NCI-H345 treated with DMSO at 0.1 percent for 48 hours (cell line): ENCODE results near the gene NPNT.
"Not testable (repeated sequence)": the region's sequence is repeated elsewhere in the genome, so short reads cannot be mapped to it uniquely, and the experiment has no call there.

Experiments used
- DNase-seq: peaks from one replicate; lab custom pipeline; 2025; ENCODE audit not compliant: unreplicated experiment; lab: John Stamatoyannopoulos, UW

NPNT gene

GRCh38 chr4:105894660-105895582, at the start of gene NPNT:
Gene NPNT (plus strand): TSS chr4:105895471. CDS start chr4:105895653, 182 bp downstream.
- peak; percentile 55 for DNase-seq

GRCh38 chr4:105845559-105845958, 49.7 kb upstream of the NPNT start:
- no peak for DNase-seq

DNA sequence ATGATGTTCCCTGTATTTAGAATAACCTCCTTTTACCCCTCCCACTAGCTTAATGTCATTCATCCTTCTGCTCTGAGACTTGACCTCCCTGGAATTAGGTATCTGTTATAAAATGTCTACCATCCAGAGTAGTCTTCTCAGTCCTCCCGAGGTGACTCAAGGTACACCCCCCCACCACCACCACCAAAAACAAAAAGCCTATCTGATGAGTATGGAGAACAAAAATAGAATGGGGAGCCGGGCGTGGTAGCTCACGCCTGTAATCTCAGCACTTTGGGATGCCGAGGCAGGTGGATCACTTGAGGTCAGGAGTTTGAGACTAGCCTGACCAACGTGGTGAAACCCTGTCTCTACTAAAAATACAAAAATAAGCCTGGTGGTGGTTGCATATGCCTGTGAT, 46.9 kb upstream of the NPNT start:
- not testable (repeated sequence) for DNase-seq

- no peak for DNase-seq
Observed at GRCh38 chr4:105851196-105851595, 44.1 kb upstream of the NPNT start.

GRCh38 chr4:105852230-105852629, 43.0 kb upstream of the NPNT start:
- not testable (repeated sequence) for DNase-seq

DNA sequence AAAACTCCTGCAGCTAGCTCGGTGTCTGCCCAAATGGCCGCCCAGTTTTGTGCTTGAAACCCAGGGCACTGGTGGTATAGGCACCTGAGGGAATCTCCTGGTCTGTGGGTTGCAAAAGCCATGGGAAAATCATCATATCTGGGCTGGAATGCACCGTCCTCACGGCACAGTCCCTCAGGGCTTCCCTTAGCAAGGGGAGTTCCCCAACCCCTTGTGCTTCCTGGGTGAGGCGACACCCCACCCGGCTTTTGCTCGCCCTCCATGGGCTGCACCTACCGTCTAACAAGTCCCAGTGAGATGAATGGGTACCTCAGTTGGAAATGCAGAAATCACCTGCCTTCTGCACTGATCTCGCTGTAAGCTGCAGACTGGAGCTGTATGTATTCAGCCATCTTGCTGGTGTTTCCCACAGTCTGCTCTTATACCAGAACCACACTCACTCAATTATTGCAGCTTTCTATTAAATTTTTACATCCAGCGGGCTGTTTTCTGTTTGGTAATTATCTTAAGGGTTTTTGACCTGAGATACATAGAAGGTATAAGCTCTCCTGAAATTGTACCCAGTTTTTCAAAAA, 36.7 kb upstream of the NPNT start:
- DNase-seq = no peak

DNA sequence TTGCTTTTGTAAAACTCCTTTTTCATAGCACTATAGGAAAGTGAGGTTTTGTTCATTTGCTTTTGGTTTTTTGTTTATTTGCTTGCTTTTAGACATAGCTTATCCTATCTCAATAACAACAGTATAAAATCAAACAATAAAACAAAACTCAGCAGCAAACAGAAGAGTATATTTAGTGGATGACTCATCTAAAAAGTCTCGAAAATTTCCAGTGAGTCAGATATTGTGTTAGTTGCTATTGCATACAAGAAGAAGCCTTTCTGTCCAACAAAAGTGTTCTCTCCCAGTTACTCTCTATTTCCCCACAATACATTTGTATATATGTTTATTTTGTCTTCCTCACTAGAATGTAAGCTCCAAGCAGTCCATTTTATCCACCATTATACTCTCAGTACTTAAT, 36.0 kb upstream of the NPNT start:
- no peak for DNase-seq

DNA sequence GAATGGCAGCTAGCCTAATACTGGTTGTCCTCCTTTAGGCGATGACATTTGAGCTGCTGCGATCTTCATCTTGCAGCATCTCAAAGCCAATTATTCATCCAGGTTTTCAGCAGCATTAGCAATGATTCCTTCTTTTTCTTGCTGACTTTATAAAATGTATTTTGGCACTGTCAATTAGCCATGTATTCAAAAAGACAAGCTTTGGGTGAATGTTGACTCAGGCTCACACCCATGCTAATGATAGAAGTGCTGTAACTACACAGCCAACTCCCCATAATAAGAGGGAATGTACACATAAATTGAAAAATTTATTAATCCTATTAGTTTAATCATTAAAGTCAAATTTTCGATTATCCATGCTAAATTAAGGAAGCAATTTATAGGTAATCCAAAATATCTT, 24.3 kb upstream of the NPNT start:
- DNase-seq = no peak

DNA sequence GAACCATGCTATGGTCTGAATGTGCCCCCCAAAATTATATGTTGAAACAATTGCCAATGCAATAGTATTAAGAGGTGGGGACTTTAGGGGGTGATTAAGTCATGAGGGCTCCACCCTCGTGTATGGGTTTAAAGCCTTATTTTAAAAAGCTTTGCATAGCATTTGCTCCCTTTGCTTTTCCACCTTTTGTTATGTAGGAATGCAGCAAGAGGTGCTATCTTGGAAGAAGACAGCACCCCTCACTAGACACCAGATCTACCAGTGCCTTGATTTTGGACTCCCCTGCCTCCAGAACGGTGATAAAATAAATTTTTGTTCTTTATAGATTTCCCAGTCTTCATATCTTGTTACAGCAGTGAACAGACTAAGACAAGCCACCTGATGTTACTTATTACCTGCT, 23.3 kb upstream of the NPNT start:
- no peak for DNase-seq

DNA sequence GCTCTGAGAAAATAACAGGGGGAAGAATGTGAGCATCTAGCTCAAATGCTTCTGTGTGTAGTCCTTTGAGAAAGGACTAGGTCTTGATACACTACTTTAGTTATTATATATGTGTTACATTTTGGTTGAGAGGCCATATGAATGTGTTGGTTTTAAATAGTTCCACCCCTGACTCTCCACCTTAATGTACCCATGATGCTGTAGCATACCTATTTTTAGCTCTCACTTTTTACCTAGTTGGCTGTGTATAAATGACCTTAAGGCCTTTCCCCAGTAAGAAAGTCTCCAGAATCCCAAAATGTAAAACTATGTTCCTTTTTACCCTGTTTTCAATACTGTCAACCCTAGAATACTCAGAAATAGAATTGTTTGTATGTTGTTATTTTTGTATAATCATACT, 20.0 kb upstream of the NPNT start:
- no peak for DNase-seq

DNA sequence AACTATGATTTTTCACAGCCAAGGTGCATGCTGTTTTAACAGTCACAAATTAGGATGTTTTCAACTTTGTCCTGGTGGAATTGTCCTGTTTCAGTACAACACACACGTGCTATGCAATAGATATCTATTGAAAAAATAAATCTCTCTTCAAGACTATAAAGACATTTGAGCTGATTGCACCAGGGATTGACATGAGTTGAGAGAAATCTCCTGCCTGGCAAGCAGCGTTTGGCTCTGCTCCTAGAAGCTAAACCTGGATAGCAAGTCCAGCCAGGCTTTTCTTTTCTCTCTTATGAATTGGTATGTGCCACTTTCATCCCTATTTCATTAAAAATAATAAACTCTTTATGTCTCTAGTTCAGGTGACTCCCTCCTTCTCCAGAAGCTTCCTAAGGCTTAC, 16.6 kb upstream of the NPNT start:
- no peak for DNase-seq

DNA sequence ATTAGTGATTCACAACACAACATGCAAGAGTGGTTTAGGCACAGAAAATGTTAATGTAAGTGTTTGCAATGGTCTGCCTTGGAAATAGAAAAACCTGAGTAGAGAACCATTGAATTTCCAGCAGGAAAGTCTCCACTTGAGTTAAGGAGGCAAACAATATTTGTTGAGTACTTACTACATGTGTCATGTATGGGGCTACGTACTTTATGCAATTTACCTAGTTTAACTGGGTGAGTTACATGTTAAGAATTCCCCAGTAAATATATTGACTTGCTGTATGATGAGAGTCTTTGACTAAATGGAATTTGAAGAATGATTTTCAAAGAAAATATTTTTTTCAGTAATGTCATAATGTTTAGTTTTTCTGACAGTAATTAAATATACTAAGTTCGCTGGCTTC, 7.8 kb upstream of the NPNT start:
- DNase-seq = no peak

GRCh38 chr4:105895583-105896460, 551 bp downstream of the NPNT start:
- DNase-seq = no peak

GRCh38 chr4:105896461-105896942, 1.2 kb downstream of the NPNT start:
- no peak for DNase-seq

DNA sequence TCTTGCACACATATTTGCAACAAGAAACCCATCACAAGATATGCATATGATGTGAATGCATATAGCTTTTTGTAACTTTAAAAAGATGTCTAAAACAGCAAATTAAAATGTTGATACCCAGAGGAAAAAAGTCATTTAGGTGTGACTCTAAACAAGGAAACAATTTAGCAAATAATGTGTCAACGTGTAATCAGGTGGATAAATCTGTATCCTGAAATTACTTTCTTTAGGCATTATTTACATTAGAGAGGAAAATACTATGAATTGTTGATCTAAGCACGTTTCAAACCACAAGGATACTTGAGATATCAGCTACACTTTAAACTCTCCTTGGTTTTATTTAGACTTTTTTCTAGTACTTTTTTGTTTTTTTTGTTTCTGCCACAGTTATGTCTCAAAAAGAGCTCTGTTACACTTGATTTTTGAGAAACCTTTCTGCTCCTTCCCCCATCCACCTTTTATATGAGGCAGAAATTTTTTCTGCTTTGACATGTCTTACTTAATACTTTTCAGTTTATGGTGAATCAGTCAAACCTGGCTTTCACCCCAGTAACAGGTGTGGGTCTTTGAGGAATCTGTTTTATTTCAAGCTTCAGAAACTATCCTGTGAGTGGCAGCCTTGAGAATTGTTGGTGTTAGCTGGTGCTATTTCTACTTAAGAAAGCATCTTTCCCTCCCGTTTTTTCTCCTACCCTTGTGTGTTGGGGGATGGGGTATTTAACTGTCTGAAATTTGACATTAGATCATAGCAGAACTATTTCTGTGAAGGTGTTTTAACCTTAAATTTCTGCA, 1.9 kb downstream of the NPNT start:
- no peak for DNase-seq

DNA sequence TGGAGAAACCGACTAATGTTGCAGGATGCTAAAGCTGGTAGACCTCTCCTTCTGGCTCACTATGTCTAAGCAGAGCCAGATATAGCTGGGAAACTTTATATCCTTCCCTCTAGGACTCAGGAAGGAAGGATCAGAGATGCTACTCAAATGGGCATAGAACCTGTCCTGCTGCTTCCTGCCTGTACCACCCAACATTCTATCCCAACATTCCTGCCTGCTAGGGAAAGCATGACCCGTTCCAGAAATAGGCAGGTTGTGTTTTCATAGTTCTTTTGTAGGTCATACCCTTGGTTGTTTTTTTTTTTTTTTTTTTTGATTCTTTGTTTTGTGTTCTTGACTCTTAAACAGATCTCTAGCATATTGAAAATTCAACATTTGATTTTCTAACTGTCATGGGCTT, 5.3 kb downstream of the NPNT start:
- no peak for DNase-seq

DNA sequence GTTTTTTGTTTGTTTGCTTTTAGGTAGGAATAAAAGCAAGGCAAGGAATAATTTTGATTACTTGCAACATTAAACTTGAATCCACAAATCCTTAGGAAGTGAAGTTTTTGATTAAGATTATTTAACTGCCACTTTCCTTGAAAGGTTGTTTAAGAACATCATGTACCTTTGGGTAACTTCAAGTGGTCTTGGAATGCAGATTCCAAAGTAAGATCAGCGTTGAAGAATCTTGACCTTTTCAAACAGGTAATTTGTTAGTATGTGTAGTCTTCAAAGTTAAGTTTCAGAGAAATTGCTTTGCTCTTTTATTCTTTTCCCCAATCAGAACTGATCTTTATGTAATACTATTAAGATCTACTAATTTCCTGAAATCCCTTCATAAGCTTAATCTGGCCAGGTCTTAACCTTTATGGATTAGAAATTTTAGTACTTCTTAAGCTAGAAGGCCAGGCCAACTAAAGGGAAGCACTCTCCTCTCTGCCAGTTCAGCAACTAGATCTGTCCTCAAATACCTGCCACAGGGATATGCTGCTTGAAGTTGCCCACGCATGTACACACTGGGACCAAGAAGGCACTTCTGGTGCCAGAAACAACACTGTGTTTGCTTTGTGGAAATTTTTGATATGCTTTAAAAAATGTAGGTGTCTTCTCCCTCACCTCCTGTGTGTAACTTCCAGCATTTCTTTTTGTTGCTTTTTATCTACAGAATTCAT, 7.4 kb downstream of the NPNT start:
- no peak for DNase-seq

DNA sequence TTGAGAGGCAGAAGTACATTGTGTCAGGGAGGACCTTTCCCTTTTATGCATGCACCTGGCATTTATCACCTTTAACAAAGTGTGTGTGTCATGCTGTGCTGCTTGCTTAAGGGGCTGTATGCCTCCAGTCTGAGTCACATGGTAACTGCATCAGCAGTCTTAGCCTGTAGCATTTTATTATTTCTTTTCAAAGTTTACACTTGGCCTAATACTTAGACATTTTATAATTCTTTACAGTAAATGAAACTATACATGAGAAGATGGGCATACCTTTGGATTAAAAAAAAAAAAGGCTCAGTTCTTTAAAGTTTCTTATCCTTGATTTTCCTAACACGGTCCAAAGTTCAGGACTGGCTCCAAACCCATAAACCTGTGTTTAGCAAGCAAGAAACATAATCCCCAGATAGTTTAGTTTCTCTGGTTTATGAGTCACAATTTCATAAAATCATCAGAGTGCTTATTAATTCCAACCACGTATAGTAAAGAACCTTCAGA, 14.6 kb downstream of the NPNT start:
- DNase-seq = no peak

DNA sequence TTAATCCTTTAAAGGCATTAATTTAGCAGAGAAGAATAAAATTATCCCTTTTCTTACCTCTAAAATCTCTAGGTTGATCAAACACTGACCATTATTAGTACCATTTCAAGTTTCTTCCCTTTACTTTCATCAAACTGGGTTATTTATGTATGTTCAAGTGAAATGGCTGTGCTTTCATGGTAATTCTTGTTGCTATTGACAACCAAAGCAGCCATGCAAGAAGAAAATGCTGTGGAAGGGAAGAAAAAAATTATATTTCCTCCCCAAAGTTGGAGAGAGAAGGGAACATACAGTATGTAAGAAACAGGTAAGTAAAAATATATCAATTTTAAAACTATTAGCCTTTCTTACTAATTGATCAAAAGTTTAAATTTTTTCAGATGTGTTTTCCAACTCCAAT, 16.2 kb downstream of the NPNT start:
- DNase-seq = no peak

DNA sequence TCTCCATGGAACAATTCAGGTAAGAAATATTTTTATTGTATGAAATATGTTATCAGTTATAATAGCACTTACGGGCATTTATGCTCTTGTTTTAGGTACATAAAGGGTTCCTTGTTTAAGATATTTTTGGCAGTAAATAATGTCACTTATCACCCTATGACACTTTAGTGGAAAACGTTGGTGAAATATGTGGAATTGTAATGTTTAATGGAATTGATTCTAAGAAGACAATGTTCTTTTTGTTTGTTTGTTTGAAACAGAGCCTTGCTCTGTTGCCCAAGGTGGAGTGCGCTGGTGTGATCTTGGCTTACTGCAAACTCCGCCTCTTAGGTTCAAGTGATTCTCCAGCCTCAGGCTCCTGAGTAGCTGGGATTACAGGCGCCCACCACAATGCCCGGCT, 17.4 kb downstream of the NPNT start:
- DNase-seq = no peak
